Measurements from ENCODE around the gene KIF5A. TPM values are rescaled to one million over a fixed set of nuclear protein-coding genes. Genes with fewer than 3 reads are reported as not detected.

KIF5A gene
- total and polyA plus RNA-seq, 2 of the 4 experiments (the other 2 are of a cell fraction) = 0.15 to 0.18 TPM

GRCh38 chr12:57614948-57615500 is 65.2 kb downstream of the KIF5A start:
- no peak overlapping the region for H3K27ac ChIP-seq (ENCODE audit: insufficient read depth, low read length)
- no peak overlapping the region for H3K56ac ChIP-seq (ENCODE audit: extremely low read depth, insufficient read depth, low read length)
- no peaks in the 10 kb centered on the region for H4K20me1 ChIP-seq (ENCODE audit: insufficient read depth, low read length)
- no peak overlapping the region for H3K4me2 ChIP-seq (ENCODE audit: low read depth, low read length)
- H2BK120ac ChIP-seq (ENCODE audit: low read depth, low read length) = no peak overlapping the region
- H3K36me3 ChIP-seq (ENCODE audit: control insufficient read depth, insufficient read depth, low read length) = peaks cover 36% of the 10 kb centered on the region
- no peak overlapping the region for H3K9ac ChIP-seq (ENCODE audit: low read depth, low read length)
- no peak overlapping the region for H3K18ac ChIP-seq (ENCODE audit: low read depth, low read length)
- H3K27me3 ChIP-seq (ENCODE audit: control insufficient read depth, insufficient read depth, low read length) = peaks cover 4% of the 10 kb centered on the region
- no peak overlapping the region for H4K8ac ChIP-seq (ENCODE audit: low read depth in 2 of 2, low read length in 2 of 2)
- no CpG with 5 or more reads among the region's 11 CpGs for WGBS, 2 experiments (ENCODE audit: extremely low coverage in 2 of 2, insufficient read length in 1 of 2)
- DNase-seq (no peak), ATAC-seq (ENCODE audit: low read depth) (no peak)
- H2BK15ac ChIP-seq (ENCODE audit: low read depth, low read length) = no peak overlapping the region
- in situ Hi-C loops (cut with MboI; ENCODE audit: low sequenced_read_pairs) = no loop called here
- CTCF ChIA-PET = no interaction called here
- H2AK9ac ChIP-seq (replicated peaks; ENCODE audit: low read depth, low read length, poor library complexity) = no peak overlapping the region
- no peaks in the 10 kb centered on the region for H3K9me3 ChIP-seq (ENCODE audit: control insufficient read depth, insufficient read depth, low read length)
- no TSS peak for BruUV-seq (replicated peaks)
- no peak overlapping the region for H2BK20ac ChIP-seq (ENCODE audit: low read depth, low read length)
- POLR2A ChIA-PET (ENCODE audit: unreplicated experiment) = no interaction called here
- no peak overlapping the region for H2AK5ac ChIP-seq (ENCODE audit: low read depth, low read length)
- no peak overlapping the region for H3K14ac ChIP-seq (replicated peaks; ENCODE audit: low read depth, low read length)
- no peak overlapping the region for H3K23ac ChIP-seq (ENCODE audit: low read depth, low read length)
- H3K4me1 ChIP-seq (ENCODE audit: control insufficient read depth, insufficient read depth, low read length) = peaks cover 4% of the 10 kb centered on the region
- H3K9me1 ChIP-seq (ENCODE audit: insufficient read depth, low read length) = peaks cover 11% of the 10 kb centered on the region; the same call in 1 of the 2 replicates
- no peak overlapping the region for H2BK5ac ChIP-seq (ENCODE audit: low read depth, low read length, poor library complexity, severe bottlenecking)
- no peak overlapping the region for H3K4me3 ChIP-seq (ENCODE audit: insufficient read depth, low read depth, low read length)
- no peak overlapping the region for H4K91ac ChIP-seq (ENCODE audit: insufficient read depth, low read depth, low read length)
- H4K5ac ChIP-seq (ENCODE audit: low read depth, low read length) = no peak overlapping the region
- H3K79me1 ChIP-seq (ENCODE audit: low read depth in 1 of 2, low read length in 2 of 2) = peaks cover 0 to 13% of the 10 kb centered on the region in 2 experiments; a peak in 2 of 4 replicates
- H3K4ac ChIP-seq (ENCODE audit: low read depth, low read length) = no peak overlapping the region
- TF ChIP-seq MAZ (IDR thresholded peaks at IDR 0.05; ENCODE audit: borderline replicate concordance, low read depth, low read length) = no peak
- TF ChIP-seq RFX5 (IDR thresholded peaks at IDR 0.05; ENCODE audit: low read depth, low read length) = no peak
- no peak for TF ChIP-seq CHD1 (IDR thresholded peaks at IDR 0.05; ENCODE audit: low read depth, low read length)
- TF ChIP-seq SMC3 (IDR thresholded peaks at IDR 0.05; ENCODE audit: low read depth, low read length) = no peak
- no peak for TF ChIP-seq MAFK (IDR thresholded peaks at IDR 0.05; ENCODE audit: low read depth, low read length)
- TF ChIP-seq BHLHE40 (IDR thresholded peaks at IDR 0.05; ENCODE audit: low read depth, low read length) = no peak
- TF ChIP-seq, protein P1, sequence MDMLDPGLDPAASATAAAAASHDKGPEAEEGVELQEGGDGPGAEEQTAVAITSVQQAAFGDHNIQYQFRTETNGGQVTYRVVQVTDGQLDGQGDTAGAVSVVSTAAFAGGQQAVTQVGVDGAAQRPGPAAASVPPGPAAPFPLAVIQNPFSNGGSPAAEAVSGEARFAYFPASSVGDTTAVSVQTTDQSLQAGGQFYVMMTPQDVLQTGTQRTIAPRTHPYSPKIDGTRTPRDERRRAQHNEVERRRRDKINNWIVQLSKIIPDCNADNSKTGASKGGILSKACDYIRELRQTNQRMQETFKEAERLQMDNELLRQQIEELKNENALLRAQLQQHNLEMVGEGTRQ (IDR thresholded peaks at IDR 0.05; ENCODE audit: low read depth, low read length) = no peak
- no peak for TF ChIP-seq CEBPB (IDR thresholded peaks at IDR 0.05; ENCODE audit: low read depth, low read length)
- TF ChIP-seq POLR2A (IDR thresholded peaks at IDR 0.05; ENCODE audit: low read depth, low read length) = no peak
- TF ChIP-seq NFE2L2 (IDR thresholded peaks at IDR 0.05; ENCODE audit: low read depth, low read length) = no peak
- TF ChIP-seq, protein P2, sequence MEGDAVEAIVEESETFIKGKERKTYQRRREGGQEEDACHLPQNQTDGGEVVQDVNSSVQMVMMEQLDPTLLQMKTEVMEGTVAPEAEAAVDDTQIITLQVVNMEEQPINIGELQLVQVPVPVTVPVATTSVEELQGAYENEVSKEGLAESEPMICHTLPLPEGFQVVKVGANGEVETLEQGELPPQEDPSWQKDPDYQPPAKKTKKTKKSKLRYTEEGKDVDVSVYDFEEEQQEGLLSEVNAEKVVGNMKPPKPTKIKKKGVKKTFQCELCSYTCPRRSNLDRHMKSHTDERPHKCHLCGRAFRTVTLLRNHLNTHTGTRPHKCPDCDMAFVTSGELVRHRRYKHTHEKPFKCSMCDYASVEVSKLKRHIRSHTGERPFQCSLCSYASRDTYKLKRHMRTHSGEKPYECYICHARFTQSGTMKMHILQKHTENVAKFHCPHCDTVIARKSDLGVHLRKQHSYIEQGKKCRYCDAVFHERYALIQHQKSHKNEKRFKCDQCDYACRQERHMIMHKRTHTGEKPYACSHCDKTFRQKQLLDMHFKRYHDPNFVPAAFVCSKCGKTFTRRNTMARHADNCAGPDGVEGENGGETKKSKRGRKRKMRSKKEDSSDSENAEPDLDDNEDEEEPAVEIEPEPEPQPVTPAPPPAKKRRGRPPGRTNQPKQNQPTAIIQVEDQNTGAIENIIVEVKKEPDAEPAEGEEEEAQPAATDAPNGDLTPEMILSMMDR (conservative IDR thresholded peaks at IDR 0.05; ENCODE audit: low read depth, low read length) = no peak
- no peak for TF ChIP-seq RAD21 (IDR thresholded peaks at IDR 0.05; ENCODE audit: low read length)
- no peak for TF ChIP-seq MXI1 (IDR thresholded peaks at IDR 0.05; ENCODE audit: borderline replicate concordance, low read depth, low read length)
- no peak overlapping the region for H2AFZ ChIP-seq (replicated peaks; ENCODE audit: low read length, poor library complexity)
- intact Hi-C loops (cut with micrococcal nuclease) = no loop called here
- dilution Hi-C loops (cut with HindIII; ENCODE audit: low sequenced_read_pairs, unreplicated experiment) = no loop called here
